GM23248 (cell line): ENCODE results near the gene ZNF646. TPM values are rescaled to one million over a fixed set of nuclear protein-coding genes. Genes with fewer than 3 reads are reported as not detected.

ENCODE experiments used
- DNase-seq: peaks from one replicate; pipeline ENCODE4 v3.0.0-alpha.2; 2015
- H2AFZ ChIP-seq: fragments of 200-600 bp; sonication (generic); 2 replicates; pipeline ENCODE4 v1.6.1; 2016; ENCODE audit warnings: antibody characterized with exemption
- H3F3A ChIP-seq: fragments of 200-600 bp; sonication (generic); 2 replicates; pipeline ENCODE4 v1.6.1; 2016; ENCODE audit warnings: mild to moderate bottlenecking, antibody characterized with exemption, mixed run types; ENCODE audit not compliant: insufficient read depth
- H3K27ac ChIP-seq: fragments of 200-600 bp; sonication (generic); 2 replicates; pipeline ENCODE4 v1.5.1; 2016; ENCODE audit warnings: mild to moderate bottlenecking
- H3K27me3 ChIP-seq: fragments of 200-600 bp; sonication (generic); replicated peaks from 2 replicates; pipeline ENCODE4 v1.6.1; 2016; ENCODE audit warnings: mild to moderate bottlenecking; ENCODE audit not compliant: insufficient read depth
- H3K36me3 ChIP-seq: fragments of 200-600 bp; sonication (generic); 2 replicates; pipeline ENCODE4 v1.6.1; 2016; ENCODE audit warnings: low read depth, mild to moderate bottlenecking
- H3K4me1 ChIP-seq: fragments of 200-600 bp; sonication (generic); 2 replicates; pipeline ENCODE4 v1.6.1; 2016; ENCODE audit warnings: mild to moderate bottlenecking; ENCODE audit not compliant: insufficient read depth
- H3K4me2 ChIP-seq: fragments of 200-600 bp; sonication (generic); one replicate; pipeline ENCODE4 v1.6.1; 2016; ENCODE audit warnings: mild to moderate bottlenecking; ENCODE audit not compliant: unreplicated experiment
- H3K4me3 ChIP-seq: fragments of 200-600 bp; sonication (generic); 2 replicates; pipeline ENCODE4 v1.5.1; 2016; ENCODE audit warnings: mild to moderate bottlenecking
- H3K79me2 ChIP-seq: fragments of 200-600 bp; sonication (generic); 2 replicates; pipeline ENCODE4 v1.6.1; 2016; ENCODE audit warnings: mild to moderate bottlenecking; ENCODE audit not compliant: insufficient read depth
- H3K9ac ChIP-seq: fragments of 200-600 bp; sonication (generic); 2 replicates; pipeline ENCODE4 v1.6.1; 2016; ENCODE audit warnings: mild to moderate bottlenecking
- H3K9me2 ChIP-seq: fragments of 200-600 bp; sonication (generic); 2 replicates; pipeline ENCODE4 v1.6.1; 2016; ENCODE audit warnings: mixed run types, mild to moderate bottlenecking, moderate library complexity; ENCODE audit not compliant: insufficient read depth
- H3K9me3 ChIP-seq: fragments of 200-600 bp; sonication (generic); one replicate; pipeline ENCODE4 v1.6.1; 2017; ENCODE audit warnings: low read depth
- H4K20me1 ChIP-seq: fragments of 200-600 bp; sonication (generic); 2 replicates; pipeline ENCODE4 v1.6.0; 2016; ENCODE audit not compliant: insufficient read depth
- EZH2 ChIP-seq: fragments of 200-600 bp; sonication (generic); IDR thresholded peaks from 2 replicates; pipeline ENCODE4 v1.6.1; 2018; ENCODE audit warnings: antibody characterized with exemption, mild to moderate bottlenecking; ENCODE audit not compliant: insufficient read depth, poor library complexity, severe bottlenecking
- EZH2phosphoT487 ChIP-seq: fragments of 200-600 bp; sonication (generic); IDR thresholded peaks from 2 replicates; pipeline ENCODE4 v1.6.1; 2018; ENCODE audit warnings: antibody characterized with exemption, moderate library complexity, mild to moderate bottlenecking, low read depth; ENCODE audit not compliant: insufficient read depth
- WGBS, 2 experiments: methylation state at CpG; one replicate each; pipeline ENCODE4 v1.1.6; 2015 to 2017; ENCODE audit warnings: low lambda C conversion rate in 2 of 2, low coverage in 1 of 2; ENCODE audit errors: missing lambda C conversion rate in 2 of 2; 5-methylcytosine and 5-hydroxymethylcytosine counted together
- in situ Hi-C: fragments of 300-500 bp; cut with MboI; formaldehyde crosslinking; loops from 2 replicates; pipeline ENCODE4 v1.15.0; 2020
- polyA plus RNA-seq: library from polyadenylated mRNA; unstranded; fragments of >200 nt; fragmentation: Nextera tagmentation; extraction: Ambion mirVana; gene quantifications from 2 replicates; pipeline ENCODE4 v1.2.1, GENCODE V29; 2016
- total RNA-seq: library from RNA; depleted of rRNA; stranded (reverse); fragments of >200 nt; shearing (Covaris generic); gene quantifications from 2 replicates; pipeline ENCODE4 v1.2.3, GENCODE V29; 2014

ZNF646 gene
- total and polyA plus RNA-seq, 2 experiments from 2014 or later, result 3.5 to 10.6 TPM

DNA sequence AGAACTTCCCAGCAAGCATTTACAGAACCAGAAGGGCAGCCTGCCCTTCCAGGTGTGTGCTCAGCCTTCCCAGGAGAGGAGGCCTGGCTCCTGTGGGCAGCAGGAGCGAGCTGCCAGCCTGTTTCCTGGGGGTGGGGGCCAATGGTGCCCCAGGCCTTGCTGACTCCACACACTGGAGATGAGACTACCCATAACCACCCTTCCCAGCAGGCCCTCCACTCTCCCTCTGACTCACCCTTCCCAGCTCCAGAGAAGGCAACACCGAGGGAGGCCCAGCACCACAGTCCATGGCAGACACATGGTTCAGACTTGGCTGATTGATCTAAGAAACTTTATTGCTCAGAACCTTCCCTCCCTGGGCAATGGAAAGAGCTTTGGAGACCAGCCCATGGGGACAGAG lies 16.3 kb downstream of the ZNF646 start:
- H3K9ac ChIP-seq, result peak overlapping the region; percentile 52; the same call in 1 of the 2 replicates
- H3K27me3 ChIP-seq, result no peaks in the 10 kb centered on the region
- peaks cover 21% of the 10 kb centered on the region for H3F3A ChIP-seq
- peak; percentile 84 for DNase-seq
- peak overlapping the region; percentile 93 for H3K27ac ChIP-seq
- H2AFZ ChIP-seq, result no peak overlapping the region
- peaks cover 27% of the 10 kb centered on the region for H3K4me1 ChIP-seq
- peak overlapping the region; percentile 5 for H3K4me2 ChIP-seq
- no peaks in the 10 kb centered on the region for H4K20me1 ChIP-seq
- in situ Hi-C loops, result no loop called here
- H3K4me3 ChIP-seq, result no peak overlapping the region
- H3K9me3 ChIP-seq, result no peaks in the 10 kb centered on the region
- no peaks in the 10 kb centered on the region for H3K9me2 ChIP-seq
- TF ChIP-seq EZH2 (no peak), EZH2phosphoT487 (no peak)
- 51 to 53% methylated on average over 2 of the region's 2 CpGs for WGBS, 2 experiments
- H3K79me2 ChIP-seq, result peaks cover 68% of the 10 kb centered on the region
- peaks cover 13% of the 10 kb centered on the region; the same call in 1 of the 2 replicates for H3K36me3 ChIP-seq

DNA sequence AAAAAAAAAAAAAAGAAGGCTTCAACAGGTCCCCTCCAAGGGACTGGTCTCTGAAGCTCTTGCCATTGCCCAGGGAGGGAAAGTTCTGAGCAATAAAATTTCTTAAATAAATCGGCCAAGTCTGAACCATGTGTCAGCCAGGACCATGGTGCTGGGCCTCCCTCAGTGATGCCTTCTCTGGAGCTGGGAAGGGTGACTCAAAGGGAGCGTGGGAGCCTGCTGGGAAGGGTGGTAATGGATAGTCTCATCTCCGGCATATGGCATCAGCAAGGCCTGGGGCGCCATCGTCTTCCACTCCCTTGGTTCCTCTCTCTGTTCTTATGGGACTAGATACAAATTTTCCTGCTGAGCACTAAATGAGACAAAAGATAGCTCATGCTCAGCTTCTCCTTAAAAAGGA lies 18.1 kb downstream of the ZNF646 start:
- H3K27me3 ChIP-seq, result no peaks in the 10 kb centered on the region
- in situ Hi-C loops, result no loop called here
- WGBS, 2 experiments, result 30 to 31% methylated on average over 5 of the region's 5 CpGs
- peaks cover 13% of the 10 kb centered on the region; the same call in 1 of the 2 replicates for H3K36me3 ChIP-seq
- TF ChIP-seq EZH2phosphoT487 (no peak), EZH2 (no peak)
- peak overlapping the region; percentile 92 for H3K4me3 ChIP-seq
- peak; percentile 98 for DNase-seq
- H4K20me1 ChIP-seq, result no peaks in the 10 kb centered on the region
- no peaks in the 10 kb centered on the region for H3K9me3 ChIP-seq
- peaks cover 21% of the 10 kb centered on the region for H3F3A ChIP-seq
- peaks cover 33% of the 10 kb centered on the region for H3K4me1 ChIP-seq
- H3K4me2 ChIP-seq, result peak overlapping the region; percentile 62
- peak overlapping the region; percentile 93 for H3K27ac ChIP-seq
- no peaks in the 10 kb centered on the region for H3K9me2 ChIP-seq
- H3K9ac ChIP-seq, result peak overlapping the region; percentile 94
- H2AFZ ChIP-seq, result no peak overlapping the region
- H3K79me2 ChIP-seq, result peaks cover 66% of the 10 kb centered on the region

DNA sequence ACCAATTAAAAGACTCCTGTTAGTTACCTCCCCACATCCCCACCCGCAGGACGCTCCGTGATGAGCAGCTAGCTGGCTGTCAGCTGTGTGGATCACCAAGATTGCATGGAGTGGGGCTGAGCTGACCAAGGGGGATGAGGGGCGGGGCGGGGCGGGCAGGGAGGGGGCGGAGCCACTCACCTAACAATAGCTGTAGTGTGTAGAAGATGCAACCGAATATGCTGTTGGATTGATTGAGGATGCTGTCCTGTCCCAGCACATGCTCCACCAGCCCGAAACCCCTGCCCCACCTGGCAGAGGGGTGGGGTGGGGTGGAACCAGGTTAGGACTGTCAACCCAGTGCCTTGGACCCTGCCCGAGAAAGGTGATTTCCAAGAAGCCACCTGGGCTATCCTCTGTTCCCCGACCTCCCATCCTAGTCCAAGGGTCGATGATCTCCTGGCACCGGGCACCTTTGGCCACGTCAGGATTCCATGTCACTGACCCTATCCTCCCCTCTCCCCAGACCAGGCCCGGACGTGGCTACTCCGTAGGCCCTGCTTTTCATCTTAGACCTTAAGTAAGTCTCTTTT lies 19.0 kb downstream of the ZNF646 start:
- no peaks in the 10 kb centered on the region for H3K27me3 ChIP-seq
- peaks cover 57% of the 10 kb centered on the region for H3K79me2 ChIP-seq
- no peaks in the 10 kb centered on the region for H3K9me2 ChIP-seq
- no peaks in the 10 kb centered on the region for H3K9me3 ChIP-seq
- 47 to 49% methylated on average over 14 to 17 of the region's 17 CpGs for WGBS, 2 experiments
- peak overlapping the region; percentile 94 for H3K9ac ChIP-seq
- H4K20me1 ChIP-seq, result no peaks in the 10 kb centered on the region
- in situ Hi-C loops, result no loop called here
- H3F3A ChIP-seq, result peaks cover 21% of the 10 kb centered on the region
- no peak for TF ChIP-seq EZH2phosphoT487
- TF ChIP-seq EZH2, result no peak
- peaks cover 33% of the 10 kb centered on the region for H3K4me1 ChIP-seq
- peaks cover 13% of the 10 kb centered on the region; the same call in 1 of the 2 replicates for H3K36me3 ChIP-seq
- peak overlapping the region; percentile 92 for H3K4me3 ChIP-seq
- peak overlapping the region; percentile 96 for H3K4me2 ChIP-seq
- no peak overlapping the region for H2AFZ ChIP-seq
- DNase-seq, result peak; percentile 71
- H3K27ac ChIP-seq, result peak overlapping the region; percentile 93

DNA sequence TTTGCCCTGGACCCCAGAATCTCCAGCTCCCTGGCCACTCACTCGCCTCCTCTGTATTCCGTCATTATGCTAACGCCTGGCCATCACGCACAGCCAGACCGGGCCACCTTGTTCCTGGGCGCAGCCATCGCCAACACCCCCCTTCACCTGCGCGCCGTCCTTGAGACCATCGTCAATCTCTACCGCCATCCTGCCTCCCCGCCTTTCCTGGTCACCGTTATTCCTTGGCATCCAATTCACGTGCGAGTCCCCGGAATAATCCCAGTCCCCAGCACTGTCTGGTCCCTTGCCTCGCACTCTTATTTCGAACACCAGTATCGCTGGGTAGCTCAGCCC lies 19.8 kb downstream of the ZNF646 start:
- peak; percentile 41 for DNase-seq
- Histone ChIP-seq H3K36me3 (peaks cover 13% of the 10 kb centered on the region; the same call in 1 of the 2 replicates), H3K9ac (peak overlapping the region; percentile 94), H3K4me3 (peak overlapping the region; percentile 92), H3K9me2 (no peaks in the 10 kb centered on the region), H3K4me2 (peak overlapping the region; percentile 96), H3K9me3 (no peaks in the 10 kb centered on the region), H3K27ac (peak overlapping the region; percentile 93), H3K79me2 (peaks cover 48% of the 10 kb centered on the region), H3F3A (peaks cover 21% of the 10 kb centered on the region), H2AFZ (peak overlapping the region; percentile 79), H3K4me1 (peaks cover 33% of the 10 kb centered on the region), H3K27me3 (no peaks in the 10 kb centered on the region), H4K20me1 (no peaks in the 10 kb centered on the region)
- in situ Hi-C loops, result no loop called here
- TF ChIP-seq EZH2phosphoT487 (no peak), EZH2 (no peak)
- 1 to 3% methylated on average over 20 of the region's 20 CpGs for WGBS, 2 experiments
